Type B pancreatic cell (in vitro differentiated cells): ENCODE data around the gene MARCHF5. TPM values are rescaled to one million over a fixed set of nuclear protein-coding genes. Genes with fewer than 3 reads are reported as not detected.

ENCODE experiments used
- DNase-seq: peaks from one replicate; pipeline ENCODE4 v3.0.0; 2021; ENCODE audit warnings: mixed read lengths; ENCODE audit not compliant: unreplicated experiment; ENCODE audit errors: extremely low spot score
- H3K27ac Mint-ChIP-seq: 2 replicates; pipeline ENCODE4 v1.8.0; 2021; ENCODE audit warnings: mild to moderate bottlenecking, mixed read lengths
- H3K27me3 Mint-ChIP-seq: 2 replicates; pipeline ENCODE4 v1.8.0; 2021; ENCODE audit warnings: mixed read lengths
- H3K36me3 Mint-ChIP-seq: 2 replicates; pipeline ENCODE4 v1.8.0; 2021; ENCODE audit warnings: mixed read lengths
- H3K4me1 Mint-ChIP-seq: one replicate; pipeline ENCODE4 v1.8.0; 2021; ENCODE audit warnings: mixed read lengths; ENCODE audit not compliant: unreplicated experiment
- H3K4me3 Mint-ChIP-seq: 2 replicates; pipeline ENCODE4 v1.8.0; 2021; ENCODE audit warnings: mild to moderate bottlenecking, mixed read lengths
- H3K9me3 Mint-ChIP-seq: 2 replicates; pipeline ENCODE4 v1.8.0; 2021; ENCODE audit warnings: mixed read lengths
- long read RNA-seq: library from polyadenylated mRNA; unstranded; transcript quantifications from one replicate; pipeline ENCODE4 v2.0.0, GENCODE V29; 2020
- total RNA-seq: library from RNA; stranded (reverse); gene quantifications from 2 replicates; pipeline ENCODE4 v1.2.1, GENCODE V29; 2021; ENCODE audit warnings: low replicate concordance
- TF ChIP-seq, protein P1 (sequence below): fragments of 200-600 bp; sonication (generic); conservative IDR thresholded peaks from 2 replicates; pipeline ENCODE4 v1.5.0; 2021; ENCODE audit warnings: antibody characterized with exemption, mild to moderate bottlenecking

The MARCHF5 gene, protein sequence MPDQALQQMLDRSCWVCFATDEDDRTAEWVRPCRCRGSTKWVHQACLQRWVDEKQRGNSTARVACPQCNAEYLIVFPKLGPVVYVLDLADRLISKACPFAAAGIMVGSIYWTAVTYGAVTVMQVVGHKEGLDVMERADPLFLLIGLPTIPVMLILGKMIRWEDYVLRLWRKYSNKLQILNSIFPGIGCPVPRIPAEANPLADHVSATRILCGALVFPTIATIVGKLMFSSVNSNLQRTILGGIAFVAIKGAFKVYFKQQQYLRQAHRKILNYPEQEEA
- total RNA-seq, result 57.8 and 59.8 TPM in 2 replicates
- long read RNA-seq, transcript MARCH5-201 (6 exons, 3,926 nt), result major isoform, 119 of 128 reads
- long read RNA-seq, partial matches to known transcripts, result 2 of 128 reads
- long read RNA-seq, other reads (novel, unspliced or antisense), result 7 of 128 reads

DNA sequence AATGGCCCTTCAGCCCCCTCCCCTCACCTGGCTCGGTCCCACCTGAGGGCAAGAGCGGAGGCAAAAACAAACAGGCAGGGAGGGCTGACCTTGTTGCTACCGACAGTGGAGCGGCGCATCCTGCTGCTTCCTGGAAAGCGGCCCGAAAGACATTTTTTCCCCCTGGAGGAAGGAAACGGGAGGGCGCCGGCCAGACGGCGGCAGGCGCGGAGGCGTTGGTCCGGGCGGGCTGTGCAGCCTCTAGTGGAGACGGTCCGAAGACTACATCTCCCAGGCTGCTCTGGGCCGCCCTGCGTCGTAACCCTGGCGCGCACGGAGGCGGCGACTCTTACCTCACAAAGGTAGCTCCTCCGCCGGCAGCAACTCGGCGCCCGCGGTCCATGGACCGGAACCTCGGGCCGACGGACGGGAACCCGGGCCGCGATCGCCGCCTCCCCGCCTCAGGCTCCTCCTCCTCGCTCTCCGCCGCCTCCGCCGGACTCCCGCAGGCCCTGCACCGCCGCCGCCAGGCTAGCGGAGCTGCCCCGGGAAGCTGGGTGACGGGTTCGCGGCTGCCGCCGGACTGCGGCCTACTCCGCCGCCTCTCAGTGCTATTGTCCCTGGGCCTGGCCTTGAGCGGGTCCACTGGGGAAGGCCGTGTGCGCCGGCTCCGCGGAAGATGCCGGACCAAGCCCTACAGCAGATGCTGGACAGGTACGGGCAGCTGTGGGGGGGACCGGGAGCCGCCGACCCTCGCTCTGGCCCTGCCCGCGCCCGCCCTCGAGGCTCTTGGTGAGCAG is at the start of gene MARCHF5, which contains the start of gene CPEB3:
Gene MARCHF5, plus strand, starts transcription at position 331 of the 779 bp plus-strand sequence. Its CDS starts 328 bp downstream, at position 659.
Gene CPEB3, minus strand, starts transcription at position 242 of the 779 bp plus-strand sequence. CDS start 50,728 bp downstream, outside the sequence.
- no peaks in the 10 kb centered on the region for H3K9me3 Mint-ChIP-seq
- peaks cover 10% of the 10 kb centered on the region for H3K36me3 Mint-ChIP-seq
- peaks cover 23% of the 10 kb centered on the region for H3K4me1 Mint-ChIP-seq
- TF ChIP-seq, protein P1, sequence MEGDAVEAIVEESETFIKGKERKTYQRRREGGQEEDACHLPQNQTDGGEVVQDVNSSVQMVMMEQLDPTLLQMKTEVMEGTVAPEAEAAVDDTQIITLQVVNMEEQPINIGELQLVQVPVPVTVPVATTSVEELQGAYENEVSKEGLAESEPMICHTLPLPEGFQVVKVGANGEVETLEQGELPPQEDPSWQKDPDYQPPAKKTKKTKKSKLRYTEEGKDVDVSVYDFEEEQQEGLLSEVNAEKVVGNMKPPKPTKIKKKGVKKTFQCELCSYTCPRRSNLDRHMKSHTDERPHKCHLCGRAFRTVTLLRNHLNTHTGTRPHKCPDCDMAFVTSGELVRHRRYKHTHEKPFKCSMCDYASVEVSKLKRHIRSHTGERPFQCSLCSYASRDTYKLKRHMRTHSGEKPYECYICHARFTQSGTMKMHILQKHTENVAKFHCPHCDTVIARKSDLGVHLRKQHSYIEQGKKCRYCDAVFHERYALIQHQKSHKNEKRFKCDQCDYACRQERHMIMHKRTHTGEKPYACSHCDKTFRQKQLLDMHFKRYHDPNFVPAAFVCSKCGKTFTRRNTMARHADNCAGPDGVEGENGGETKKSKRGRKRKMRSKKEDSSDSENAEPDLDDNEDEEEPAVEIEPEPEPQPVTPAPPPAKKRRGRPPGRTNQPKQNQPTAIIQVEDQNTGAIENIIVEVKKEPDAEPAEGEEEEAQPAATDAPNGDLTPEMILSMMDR, result peak; percentile 85
- H3K27me3 Mint-ChIP-seq, result no peaks in the 10 kb centered on the region
- H3K27ac Mint-ChIP-seq, result peak within 1 kb of the TSS; percentile 91
- H3K4me3 Mint-ChIP-seq, result peak within 1 kb of the TSS; percentile 94
- peak; percentile 95 for DNase-seq

DNA sequence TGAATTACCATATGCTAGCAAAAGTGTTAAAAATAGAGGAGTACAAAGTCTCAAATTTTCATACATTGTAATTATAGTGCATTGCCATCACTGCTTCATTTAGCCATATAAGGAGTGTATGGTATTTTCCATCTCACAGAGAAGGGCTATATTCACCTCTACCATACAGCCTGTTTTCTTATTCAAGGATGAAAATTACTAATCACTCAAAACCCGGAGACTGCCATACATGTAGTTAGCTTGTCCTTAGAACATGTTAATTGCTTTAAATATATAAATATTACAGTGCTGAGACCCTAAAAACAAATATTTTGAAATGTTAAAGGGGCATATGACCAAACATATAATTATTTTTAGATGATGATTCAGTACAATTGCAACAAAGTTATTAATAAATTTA is 49.5 kb upstream of the MARCHF5 start:
- Mint-ChIP-seq H3K36me3 (no peaks in the 10 kb centered on the region), H3K4me3 (peak overlapping the region; percentile 93), H3K27ac (peak overlapping the region; percentile 94), H3K4me1 (peaks cover 23% of the 10 kb centered on the region), H3K9me3 (no peaks in the 10 kb centered on the region), H3K27me3 (peaks cover 38% of the 10 kb centered on the region)
- TF ChIP-seq, protein P1, result no peak
- no peak for DNase-seq

DNA sequence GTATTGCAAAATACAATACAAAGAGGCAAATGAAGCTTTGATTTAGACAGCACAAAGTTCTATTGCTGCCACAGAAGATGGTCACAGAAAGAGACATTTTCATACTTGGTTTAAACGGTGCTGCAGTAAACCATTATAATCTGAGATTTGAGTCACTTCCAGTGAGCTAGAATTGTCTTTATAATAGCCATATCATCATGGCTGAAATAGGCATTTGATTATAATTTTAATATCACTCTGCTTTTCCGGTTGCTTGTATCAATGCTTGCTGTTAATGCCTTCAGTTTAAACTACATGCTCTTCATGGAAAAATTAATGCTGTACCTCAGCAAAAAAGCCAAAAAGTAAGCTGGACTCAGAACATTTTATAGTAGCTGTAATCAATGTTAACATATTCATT is 48.6 kb upstream of the MARCHF5 start:
- Mint-ChIP-seq H3K9me3 (no peaks in the 10 kb centered on the region), H3K27ac (no peak overlapping the region), H3K4me3 (peak overlapping the region; percentile 86), H3K4me1 (peaks cover 23% of the 10 kb centered on the region), H3K27me3 (peaks cover 34% of the 10 kb centered on the region), H3K36me3 (no peaks in the 10 kb centered on the region)
- TF ChIP-seq, protein P1, result no peak
- no peak for DNase-seq

GRCh38 chr10:92242910-92243671 is 47.9 kb upstream of the MARCHF5 start:
- no peaks in the 10 kb centered on the region for H3K36me3 Mint-ChIP-seq
- peaks cover 23% of the 10 kb centered on the region for H3K4me1 Mint-ChIP-seq
- TF ChIP-seq, protein P1, result no peak
- no peaks in the 10 kb centered on the region for H3K9me3 Mint-ChIP-seq
- DNase-seq, result no peak
- peak overlapping the region; percentile 88 for H3K27ac Mint-ChIP-seq
- H3K27me3 Mint-ChIP-seq, result peaks cover 27% of the 10 kb centered on the region
- peak overlapping the region; percentile 86 for H3K4me3 Mint-ChIP-seq

- H3K9me3 Mint-ChIP-seq, result no peaks in the 10 kb centered on the region
- peaks cover 15% of the 10 kb centered on the region for H3K4me1 Mint-ChIP-seq
- peaks cover 13% of the 10 kb centered on the region for H3K27me3 Mint-ChIP-seq
- TF ChIP-seq, protein P1, result no peak
- H3K36me3 Mint-ChIP-seq, result no peaks in the 10 kb centered on the region
- H3K27ac Mint-ChIP-seq, result no peak overlapping the region
- no peak overlapping the region for H3K4me3 Mint-ChIP-seq
- no peak for DNase-seq
Measured at GRCh38 chr10:92244796-92245195, 46.2 kb upstream of the MARCHF5 start.
